ENCODE results near the gene C17orf113. TPM values are rescaled to one million over a fixed set of nuclear protein-coding genes. Genes with fewer than 3 reads are reported as not detected.

C17orf113 gene
- total RNA-seq, 1 experiment from 2014 or later: 0.62 TPM

DNA sequence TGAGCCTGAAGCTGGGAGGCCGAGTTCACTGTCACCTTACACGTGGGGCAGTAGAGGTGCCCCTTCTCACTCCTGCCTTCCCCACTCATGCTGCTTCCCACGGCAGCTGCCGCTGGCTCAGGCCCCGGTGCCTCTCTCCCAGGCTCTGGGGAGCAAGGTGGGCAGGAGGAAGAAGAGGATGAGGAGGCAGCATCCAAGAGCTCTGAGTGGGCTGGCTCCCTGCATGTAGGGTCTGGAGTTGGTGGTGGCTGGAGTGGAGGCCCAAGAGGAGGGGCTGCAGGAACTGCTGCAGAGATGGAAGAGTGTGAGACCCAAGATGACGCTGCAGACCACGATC lies 21.6 kb downstream of the C17orf113 start:
- H4K20me1 ChIP-seq (ENCODE audit: low read length): no peaks in the 10 kb centered on the region
- no peaks in the 10 kb centered on the region for H3K9me3 ChIP-seq (ENCODE audit: low read length)
- H2AFZ ChIP-seq (ENCODE audit: low read length): no peak overlapping the region
- no peaks in the 10 kb centered on the region for H3F3A ChIP-seq (ENCODE audit: low read length, unreplicated experiment)
- H3K9ac ChIP-seq (ENCODE audit: low read length): no peak overlapping the region
- H3K4me3 ChIP-seq (ENCODE audit: low read length): no peak overlapping the region
- intact Hi-C loops (cut with micrococcal nuclease): no loop called here
- no TSS peak for BruUV-seq (replicated peaks)
- TF ChIP-seq EZH2phosphoT487 (IDR thresholded peaks at IDR 0.05; ENCODE audit: borderline replicate concordance, low read length): no peak
- no peak for TF ChIP-seq EZH2 (IDR thresholded peaks at IDR 0.05; ENCODE audit: low read length, unreplicated experiment)
- TF ChIP-seq, protein P1, sequence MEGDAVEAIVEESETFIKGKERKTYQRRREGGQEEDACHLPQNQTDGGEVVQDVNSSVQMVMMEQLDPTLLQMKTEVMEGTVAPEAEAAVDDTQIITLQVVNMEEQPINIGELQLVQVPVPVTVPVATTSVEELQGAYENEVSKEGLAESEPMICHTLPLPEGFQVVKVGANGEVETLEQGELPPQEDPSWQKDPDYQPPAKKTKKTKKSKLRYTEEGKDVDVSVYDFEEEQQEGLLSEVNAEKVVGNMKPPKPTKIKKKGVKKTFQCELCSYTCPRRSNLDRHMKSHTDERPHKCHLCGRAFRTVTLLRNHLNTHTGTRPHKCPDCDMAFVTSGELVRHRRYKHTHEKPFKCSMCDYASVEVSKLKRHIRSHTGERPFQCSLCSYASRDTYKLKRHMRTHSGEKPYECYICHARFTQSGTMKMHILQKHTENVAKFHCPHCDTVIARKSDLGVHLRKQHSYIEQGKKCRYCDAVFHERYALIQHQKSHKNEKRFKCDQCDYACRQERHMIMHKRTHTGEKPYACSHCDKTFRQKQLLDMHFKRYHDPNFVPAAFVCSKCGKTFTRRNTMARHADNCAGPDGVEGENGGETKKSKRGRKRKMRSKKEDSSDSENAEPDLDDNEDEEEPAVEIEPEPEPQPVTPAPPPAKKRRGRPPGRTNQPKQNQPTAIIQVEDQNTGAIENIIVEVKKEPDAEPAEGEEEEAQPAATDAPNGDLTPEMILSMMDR (conservative IDR thresholded peaks at IDR 0.05; ENCODE audit: low read depth, low read length): 0 out of 2 replicates have a peak, but pooled peaks have one; percentile 19
- H3K79me2 ChIP-seq (ENCODE audit: low read length): no peaks in the 10 kb centered on the region
- no peak overlapping the region for H3K27ac ChIP-seq (ENCODE audit: low read length)
- peaks cover 12% of the 10 kb centered on the region; the same call in 1 of the 2 replicates for H3K4me1 ChIP-seq (ENCODE audit: insufficient read depth, low read length)
- POLR2A ChIA-PET (ENCODE audit: unreplicated experiment): no interaction called here
- DNase-seq (no peak), ATAC-seq (no peak)
- no peak overlapping the region for H3K4me2 ChIP-seq (ENCODE audit: low read length)
- no peaks in the 10 kb centered on the region for H3K36me3 ChIP-seq (ENCODE audit: low read depth, low read length)
- CTCF ChIA-PET: no interaction called here
- no peaks in the 10 kb centered on the region for H3K9me2 ChIP-seq (replicated peaks; ENCODE audit: low read length)
- no peaks in the 10 kb centered on the region for H3K27me3 ChIP-seq (ENCODE audit: low read length)

DNA sequence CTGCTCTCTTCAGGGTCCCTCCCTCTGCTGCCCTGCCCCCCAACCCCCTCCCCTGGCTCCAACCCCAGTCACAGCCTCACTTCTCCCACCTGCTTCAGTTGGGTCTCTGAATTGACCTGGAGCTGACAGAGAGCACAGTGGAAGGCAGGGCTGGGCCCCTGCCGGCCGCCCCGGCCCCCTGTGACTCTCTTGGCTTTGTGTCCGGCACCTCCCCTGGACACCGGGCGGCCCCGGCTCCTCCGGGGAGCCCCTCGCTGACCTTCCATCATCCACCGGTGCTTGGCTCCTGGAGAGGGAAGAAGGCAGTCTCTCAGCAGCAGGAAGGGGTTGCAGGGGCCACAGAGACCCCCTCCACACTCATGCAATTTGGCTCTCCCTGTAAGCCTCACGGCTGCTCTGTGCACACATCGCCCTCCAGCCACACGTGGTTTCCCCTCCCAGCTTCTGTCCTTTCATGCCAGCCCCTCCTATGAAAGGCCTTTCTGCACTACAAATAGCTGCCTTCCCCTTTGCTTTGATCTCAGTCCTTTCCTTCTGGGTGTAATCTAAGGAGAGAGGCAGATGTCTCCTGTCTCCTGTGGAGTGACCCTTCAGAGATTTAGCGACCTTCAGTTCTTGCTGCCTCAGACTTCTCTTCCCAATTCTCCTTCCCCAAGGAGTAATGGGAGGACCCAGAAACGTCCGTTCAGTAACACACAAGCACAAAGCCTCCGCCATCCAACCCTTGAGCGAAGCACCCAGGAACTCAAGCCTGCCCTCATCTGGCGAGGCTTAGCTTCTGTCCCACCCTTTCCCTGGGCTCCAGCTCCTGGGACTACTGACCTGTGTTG lies 22.2 kb downstream of the C17orf113 start:
- no peak overlapping the region for H3K9ac ChIP-seq (ENCODE audit: low read length)
- no TSS peak for BruUV-seq (replicated peaks)
- H4K20me1 ChIP-seq (ENCODE audit: low read length): no peaks in the 10 kb centered on the region
- no peak overlapping the region for H3K4me3 ChIP-seq (ENCODE audit: low read length)
- no peak for TF ChIP-seq EZH2 (IDR thresholded peaks at IDR 0.05; ENCODE audit: low read length, unreplicated experiment)
- TF ChIP-seq, protein P1 (conservative IDR thresholded peaks at IDR 0.05; ENCODE audit: low read depth, low read length): peak; percentile 38; the same call in 1 of the 2 replicates
- TF ChIP-seq EZH2phosphoT487 (IDR thresholded peaks at IDR 0.05; ENCODE audit: borderline replicate concordance, low read length): no peak
- H3K4me1 ChIP-seq (ENCODE audit: insufficient read depth, low read length): peaks cover 12% of the 10 kb centered on the region; the same call in 1 of the 2 replicates
- H3K4me2 ChIP-seq (ENCODE audit: low read length): no peak overlapping the region
- no peaks in the 10 kb centered on the region for H3F3A ChIP-seq (ENCODE audit: low read length, unreplicated experiment)
- ChIA-PET CTCF (no interaction called here), POLR2A (ENCODE audit: unreplicated experiment) (no interaction called here)
- no peak overlapping the region for H2AFZ ChIP-seq (ENCODE audit: low read length)
- H3K27ac ChIP-seq (ENCODE audit: low read length): no peak overlapping the region
- no peaks in the 10 kb centered on the region for H3K27me3 ChIP-seq (ENCODE audit: low read length)
- intact Hi-C loops (cut with micrococcal nuclease): no loop called here
- H3K9me3 ChIP-seq (ENCODE audit: low read length): no peaks in the 10 kb centered on the region
- H3K9me2 ChIP-seq (replicated peaks; ENCODE audit: low read length): no peaks in the 10 kb centered on the region
- no peaks in the 10 kb centered on the region for H3K79me2 ChIP-seq (ENCODE audit: low read length)
- DNase-seq (peak; percentile 18), ATAC-seq (no peak)
- no peaks in the 10 kb centered on the region for H3K36me3 ChIP-seq (ENCODE audit: low read depth, low read length)

DNA sequence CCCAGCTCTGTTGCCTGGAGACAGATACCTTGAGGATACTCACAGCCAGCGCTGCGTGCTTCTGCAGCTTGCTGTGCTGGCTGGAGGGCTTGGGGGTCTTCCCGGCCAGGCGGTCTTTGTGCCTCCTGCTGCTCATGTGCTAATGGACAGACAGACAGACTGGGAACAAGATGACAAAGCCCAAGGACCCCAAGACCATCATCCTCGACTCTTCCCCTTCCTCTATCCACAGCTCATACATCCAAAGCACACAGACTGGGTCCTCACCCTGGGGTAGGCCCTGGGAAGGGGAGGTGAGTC lies 22.9 kb downstream of the C17orf113 start:
- Histone ChIP-seq H3K27ac (ENCODE audit: low read length) (no peak overlapping the region), H3K9me2 (replicated peaks; ENCODE audit: low read length) (no peaks in the 10 kb centered on the region), H3K9me3 (ENCODE audit: low read length) (no peaks in the 10 kb centered on the region), H3K9ac (ENCODE audit: low read length) (no peak overlapping the region), H3K4me3 (ENCODE audit: low read length) (no peak overlapping the region), H3K4me1 (ENCODE audit: insufficient read depth, low read length) (peaks cover 12% of the 10 kb centered on the region; the same call in 1 of the 2 replicates), H4K20me1 (ENCODE audit: low read length) (no peaks in the 10 kb centered on the region), H3F3A (ENCODE audit: low read length, unreplicated experiment) (no peaks in the 10 kb centered on the region), H3K27me3 (ENCODE audit: low read length) (no peaks in the 10 kb centered on the region), H3K36me3 (ENCODE audit: low read depth, low read length) (no peaks in the 10 kb centered on the region), H2AFZ (ENCODE audit: low read length) (no peak overlapping the region), H3K4me2 (ENCODE audit: low read length) (no peak overlapping the region), H3K79me2 (ENCODE audit: low read length) (no peaks in the 10 kb centered on the region)
- ChIA-PET CTCF (interaction anchor here (0.6 kb wide), 1 partner anchor 500 kb away, joined by 9 read pairs; no protein-coding TSS in a partner anchor), POLR2A (ENCODE audit: unreplicated experiment) (no interaction called here)
- no TSS peak for BruUV-seq (replicated peaks)
- ATAC-seq (no peak), DNase-seq (no peak)
- intact Hi-C loops (cut with micrococcal nuclease): no loop called here
- no peak for TF ChIP-seq EZH2 (IDR thresholded peaks at IDR 0.05; ENCODE audit: low read length, unreplicated experiment)
- TF ChIP-seq, protein P1 (conservative IDR thresholded peaks at IDR 0.05; ENCODE audit: low read depth, low read length): no peak
- TF ChIP-seq EZH2phosphoT487 (IDR thresholded peaks at IDR 0.05; ENCODE audit: borderline replicate concordance, low read length): no peak
